ENCODE results near the gene APPL2.
A peak's percentile ranks its signal among the peaks of the same experiment; 100 is the strongest.

The APPL2 gene

DNA sequence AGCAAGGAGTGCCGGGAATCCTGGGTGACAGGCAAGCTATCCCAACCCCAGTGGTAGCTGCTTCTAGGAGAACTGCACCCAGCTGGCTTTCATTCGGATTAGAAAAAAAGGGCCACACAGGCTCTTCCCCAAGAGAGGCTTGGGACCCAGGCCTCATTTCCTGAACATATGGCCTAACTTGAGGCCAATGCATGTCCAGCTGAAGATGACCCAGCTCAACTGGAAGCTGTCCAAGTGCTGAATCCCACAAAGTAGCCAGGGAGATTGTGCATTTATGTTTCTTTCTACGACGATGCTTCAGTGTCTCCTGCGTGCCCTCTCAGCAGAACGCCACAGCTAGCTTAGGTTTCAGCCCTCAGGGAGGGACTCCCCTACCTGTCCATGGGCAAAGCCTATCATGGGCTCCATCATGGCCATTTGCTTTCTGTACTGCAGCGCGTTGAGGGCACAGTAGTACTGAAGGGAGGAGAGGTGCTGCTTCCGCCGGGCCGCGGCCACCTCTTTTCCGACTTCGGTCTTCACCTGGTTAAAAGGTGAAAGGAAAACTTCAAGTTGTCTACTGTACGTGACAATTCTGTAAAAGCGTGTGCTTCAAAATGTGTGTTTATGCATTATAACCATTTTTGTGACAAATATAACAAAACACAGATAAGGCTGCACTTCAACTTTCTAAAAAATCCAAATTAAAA is 29.1 kb downstream of the APPL2 start:
- TF ChIP-seq CTCF (IDR thresholded peaks at IDR 0.05; ENCODE audit: insufficient read depth, low read depth, low read length, missing control alignments): no peak
- DNase-seq (ENCODE audit: low read depth): no peak
- H3K4me3 ChIP-seq (ENCODE audit: low read length): no peak overlapping the region

GRCh38 chr12:105205322-105206048 is 30.5 kb downstream of the APPL2 start:
- peak; percentile 35 for DNase-seq (ENCODE audit: low read depth)
- H3K4me3 ChIP-seq (ENCODE audit: low read length): no peak overlapping the region
- TF ChIP-seq CTCF (IDR thresholded peaks at IDR 0.05; ENCODE audit: insufficient read depth, low read depth, low read length, missing control alignments): no peak

GRCh38 chr12:105204916-105205315 is 31.1 kb downstream of the APPL2 start:
- DNase-seq (ENCODE audit: low read depth): peak; percentile 62

GRCh38 chr12:105204127-105204526 is 31.8 kb downstream of the APPL2 start:
- H3K4me3 ChIP-seq (ENCODE audit: low read length): no peak overlapping the region
- DNase-seq (ENCODE audit: low read depth): no peak
- no peak for TF ChIP-seq CTCF (IDR thresholded peaks at IDR 0.05; ENCODE audit: insufficient read depth, low read depth, low read length, missing control alignments)

More at GRCh38 chr12:105204916-105205315, 31.1 kb downstream of the APPL2 start:
- no peak overlapping the region for H3K4me3 ChIP-seq (ENCODE audit: low read length)
- no peak for TF ChIP-seq CTCF (IDR thresholded peaks at IDR 0.05; ENCODE audit: insufficient read depth, low read depth, low read length, missing control alignments)

- TF ChIP-seq CTCF (IDR thresholded peaks at IDR 0.05; ENCODE audit: insufficient read depth, low read depth, low read length, missing control alignments): no peak
- no peak for DNase-seq (ENCODE audit: low read depth)
- H3K4me3 ChIP-seq (ENCODE audit: low read length): no peak overlapping the region
Measured at GRCh38 chr12:105202202-105202601, 33.8 kb downstream of the APPL2 start.

GRCh38 chr12:105201299-105201698 is 34.7 kb downstream of the APPL2 start:
- TF ChIP-seq CTCF (IDR thresholded peaks at IDR 0.05; ENCODE audit: insufficient read depth, low read depth, low read length, missing control alignments): no peak
- H3K4me3 ChIP-seq (ENCODE audit: low read length): no peak overlapping the region
- DNase-seq (ENCODE audit: low read depth): no peak
